Heart right ventricle (tissue), 16 donors: Measurements from ENCODE around the gene POC1B. TPM values are rescaled to one million over a fixed set of nuclear protein-coding genes. Genes with fewer than 3 reads are reported as not detected.

Experiments
- ATAC-seq, 8 donors: fragments of 200-7000 bp; cut with Tn5 transposase; one replicate each; pipeline ENCODE4 v1.9.1; 2020; ENCODE audit warnings: mild to moderate bottlenecking in 8 of 8, moderate library complexity in 8 of 8, moderate number of reproducible peaks in 1 of 8
- DNase-seq, 2 donors: peaks; one replicate each; pipeline ENCODE4 v3.0.0-alpha.2; 2020
- H3K27ac ChIP-seq, 10 donors: fragments of 200-600 bp; sonication (generic) in 2 of 10; one replicate each; pipeline versions ENCODE4 v1.5.0 to v1.8.0; 2020 to 2022; ENCODE audit warnings: mild to moderate bottlenecking in 3 of 10
- H3K27me3 ChIP-seq, 7 donors: fragments of 200-600 bp; one replicate each; pipeline ENCODE4 v1.8.0; 2021 to 2022; ENCODE audit warnings: mild to moderate bottlenecking in 2 of 7
- H3K36me3 ChIP-seq, 9 donors: fragments of 200-600 bp; sonication (generic) in 1 of 9; one replicate each; pipeline versions ENCODE4 v1.5.0 to v1.8.0; 2020 to 2022; ENCODE audit warnings: mild to moderate bottlenecking in 2 of 9
- H3K4me1 ChIP-seq, 9 donors: fragments of 200-600 bp; sonication (generic) in 1 of 9; one replicate each; pipeline versions ENCODE4 v1.5.0 to v1.8.0; 2020 to 2022; ENCODE audit warnings: mild to moderate bottlenecking in 4 of 9
- H3K4me3 ChIP-seq, 10 donors: fragments of 200-600 bp; sonication (generic) in 2 of 10; one replicate each; pipeline versions ENCODE4 v1.5.0 to v1.8.0; 2020 to 2022; ENCODE audit warnings: mild to moderate bottlenecking in 7 of 10, moderate library complexity in 2 of 10
- H3K9me3 ChIP-seq, 11 donors: fragments of 200-600 bp in 10 of 11; sonication (generic) in 2 of 11; one replicate each; pipeline versions ENCODE4 v1.5.0 to v1.8.0; 2013 to 2022; ENCODE audit warnings: mild to moderate bottlenecking in 2 of 11, control low read depth in 1 of 11, moderate library complexity in 1 of 11
- WGBS, 2 donors: extraction: QIAGEN DNeasy Blood & Tissue Kit; methylation state at CpG; one replicate each; pipeline ENCODE4 v1.1.7; 2013; ENCODE audit warnings: inconsistent platforms in 1 of 2; 5-methylcytosine and 5-hydroxymethylcytosine counted together
- intact Hi-C, 10 donors: fragments of 100-400 bp; cut with DNase I; formaldehyde crosslinking; loops; one replicate each; pipeline versions ENCODE4 v1.11.1 to v1.14.2; 2022
- polyA plus RNA-seq, 2 donors: library from polyadenylated mRNA; stranded (reverse); fragments of 200-250 nt; gene quantifications; one replicate each; pipeline ENCODE4 v1.2.3, GENCODE V29; 2013
- total RNA-seq, 10 donors: library from RNA; stranded (reverse); fragmentation: NEBNext Ultra II Directional in 3 of 10; extraction: Animal tissue kit (Norgen Biotek cat#: 25700) in 3 of 10; gene quantifications; one replicate each; pipeline versions ENCODE4 v1.2.1 to v1.2.4, GENCODE V29; 2021 to 2023
- TF ChIP-seq, protein P1 (sequence below), 9 donors: fragments of 200-600 bp; sonication (generic) in 2 of 9; IDR thresholded peaks; one replicate each; pipeline versions ENCODE4 v1.5.0 to v1.8.0; 2021 to 2022; ENCODE audit warnings: antibody characterized with exemption in 9 of 9, mild to moderate bottlenecking in 5 of 9, moderate library complexity in 1 of 9
- donor health status: Arrhythmogenic right ventricular cardiomyopathy.
- donor health status: ischemic (EF 13 %, LVEDD 7.1; RV severe dilation, severe dysfunction).
- donor health status: healthy with polysubstance abuse.
- donor health status: DM: no; HTN: yes; CAD: no.
- donor health status: DM: no; HTN: no; CAD: no.
- donor health status: ischemic (EF 25% LVEDD 6.9; RV normal size, moderate dysfunction).
- donor health status: ischemic (EF 25% LVEDD 5.7; RV mildly dilated, moderate dysfunction).
- donor health status: healthy.
- donor health status: DM: yes; HTN: yes; CAD: no.
- donor health status: Ischemic cardiomyopathy.
- donor health status: ischemic (EF 35%, LVEDD 5.7; RV mildly dilated, moderate dysfunction).
- donor health status: nonischemic (EF 11% LVEDD 7.7; RV severe dilation, severe dysfunction).
- donor health status: DM: yes; HTN: yes; CAD: no.
- donor health status: PGD.
- donor health status: ischemic (EF 29% LVEDD 5.4; RV normal size, mild dysfunction).
- donor health status: nonischemic (EF 23%, LVEDD 6.1; RV moderate dilation, normal function).

Gene POC1B
- total and polyA plus RNA-seq, 12 donors = 4.8 to 10.4 (median 8.0) TPM

DNA sequence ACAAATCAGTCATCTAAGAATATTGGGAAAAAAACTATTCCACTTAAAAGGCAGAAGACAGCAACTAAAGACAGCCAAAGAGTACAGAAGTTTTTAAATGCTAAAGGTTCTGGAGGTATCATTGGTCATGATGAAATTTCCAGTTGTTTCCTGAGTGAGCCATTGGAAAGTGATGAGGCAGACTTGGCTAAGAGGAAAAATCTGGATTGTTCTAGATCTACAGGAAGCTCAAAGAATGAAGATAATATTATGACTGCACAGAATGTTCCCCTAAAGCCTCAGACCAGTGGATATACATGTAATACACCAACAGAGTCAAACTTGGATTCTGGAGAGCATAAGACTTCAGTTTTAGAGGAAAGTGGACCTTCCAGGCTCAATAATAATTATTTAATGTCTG lies 24.1 kb downstream of the POC1B start:
- Histone ChIP-seq H3K27me3 (no peaks in the 10 kb centered on the region), H3K27ac (peak overlapping the region in 2 of 10 donors; percentile 4 to 10), H3K36me3 (peaks cover 0 to 7% (median 0%) of the 10 kb centered on the region in 9 donors), H3K4me1 (peaks cover 0 to 12% (median 0%) of the 10 kb centered on the region in 9 donors), H3K9me3 (no peaks in the 10 kb centered on the region), H3K4me3 (no peak overlapping the region)
- TF ChIP-seq, protein P1, sequence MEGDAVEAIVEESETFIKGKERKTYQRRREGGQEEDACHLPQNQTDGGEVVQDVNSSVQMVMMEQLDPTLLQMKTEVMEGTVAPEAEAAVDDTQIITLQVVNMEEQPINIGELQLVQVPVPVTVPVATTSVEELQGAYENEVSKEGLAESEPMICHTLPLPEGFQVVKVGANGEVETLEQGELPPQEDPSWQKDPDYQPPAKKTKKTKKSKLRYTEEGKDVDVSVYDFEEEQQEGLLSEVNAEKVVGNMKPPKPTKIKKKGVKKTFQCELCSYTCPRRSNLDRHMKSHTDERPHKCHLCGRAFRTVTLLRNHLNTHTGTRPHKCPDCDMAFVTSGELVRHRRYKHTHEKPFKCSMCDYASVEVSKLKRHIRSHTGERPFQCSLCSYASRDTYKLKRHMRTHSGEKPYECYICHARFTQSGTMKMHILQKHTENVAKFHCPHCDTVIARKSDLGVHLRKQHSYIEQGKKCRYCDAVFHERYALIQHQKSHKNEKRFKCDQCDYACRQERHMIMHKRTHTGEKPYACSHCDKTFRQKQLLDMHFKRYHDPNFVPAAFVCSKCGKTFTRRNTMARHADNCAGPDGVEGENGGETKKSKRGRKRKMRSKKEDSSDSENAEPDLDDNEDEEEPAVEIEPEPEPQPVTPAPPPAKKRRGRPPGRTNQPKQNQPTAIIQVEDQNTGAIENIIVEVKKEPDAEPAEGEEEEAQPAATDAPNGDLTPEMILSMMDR (IDR thresholded peaks at IDR 0.05) = no peak
- ATAC-seq = peak in 2 of 8 donors; percentile 29 to 69
- intact Hi-C loops = no loop called here
- DNase-seq = no peak

DNA sequence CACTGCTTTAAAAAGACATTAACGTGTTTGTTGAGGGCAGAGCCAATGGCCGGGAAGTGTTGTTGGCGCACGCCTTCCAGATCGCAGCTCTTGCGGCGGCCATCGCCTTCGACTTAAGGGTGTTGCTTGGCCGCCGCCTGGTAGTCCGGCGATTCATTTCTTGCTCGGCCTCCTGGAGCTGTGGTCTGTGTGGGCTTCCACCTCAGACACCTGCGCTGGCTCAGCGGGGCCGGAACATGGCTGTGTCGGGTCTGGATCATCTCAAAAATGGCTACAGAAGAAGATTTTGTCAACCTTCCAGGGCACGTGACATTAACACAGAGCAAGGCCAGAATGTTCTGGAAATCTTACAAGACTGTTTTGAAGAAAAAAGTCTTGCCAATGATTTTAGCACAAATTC lies 26.0 kb downstream of the POC1B start:
- TF ChIP-seq, protein P1 (IDR thresholded peaks at IDR 0.05) = no peak
- DNase-seq (no peak), ATAC-seq (peak in 1 of 8 donors; percentile 60)
- H3K27me3 ChIP-seq = no peaks in the 10 kb centered on the region
- H3K36me3 ChIP-seq = peaks cover 0 to 11% (median 0%) of the 10 kb centered on the region in 9 donors
- no peaks in the 10 kb centered on the region for H3K9me3 ChIP-seq
- H3K4me3 ChIP-seq = no peak overlapping the region
- 94 to 95% methylated on average over 19 of the region's 19 CpGs for WGBS, 2 donors
- H3K4me1 ChIP-seq = no peaks in the 10 kb centered on the region
- no peak overlapping the region for H3K27ac ChIP-seq
- intact Hi-C loops = no loop called here

DNA sequence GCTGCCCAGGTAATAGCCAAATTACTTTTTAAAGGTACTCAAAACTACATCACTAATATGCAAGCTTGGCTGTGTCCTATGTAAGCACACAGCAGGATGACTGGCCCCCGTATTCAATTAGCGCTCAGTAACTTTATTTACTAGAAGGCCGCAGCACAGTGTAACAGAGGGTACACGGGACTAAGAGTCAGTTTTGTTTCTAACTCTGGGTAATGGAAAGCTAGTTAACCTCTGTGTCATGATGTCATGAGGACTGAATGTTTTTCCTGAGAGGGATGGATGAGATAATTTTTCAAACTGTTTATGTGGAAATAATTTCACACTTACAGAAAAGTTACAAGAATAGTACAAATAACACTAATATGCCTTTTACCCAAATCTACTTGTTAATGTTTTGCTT lies 28.4 kb downstream of the POC1B start:
- TF ChIP-seq, protein P1 (IDR thresholded peaks at IDR 0.05) = no peak
- Histone ChIP-seq H3K27ac (no peak overlapping the region), H3K4me3 (no peak overlapping the region), H3K36me3 (peaks cover 0 to 16% (median 0%) of the 10 kb centered on the region in 9 donors), H3K9me3 (no peaks in the 10 kb centered on the region), H3K27me3 (no peaks in the 10 kb centered on the region), H3K4me1 (no peaks in the 10 kb centered on the region)
- DNase-seq = no peak
- intact Hi-C loops = no loop called here
- peak in 3 of 8 donors; percentile 59 to 75 (median 63) for ATAC-seq
- WGBS, 2 donors = 77 to 81% methylated on average over 4 of the region's 4 CpGs

DNA sequence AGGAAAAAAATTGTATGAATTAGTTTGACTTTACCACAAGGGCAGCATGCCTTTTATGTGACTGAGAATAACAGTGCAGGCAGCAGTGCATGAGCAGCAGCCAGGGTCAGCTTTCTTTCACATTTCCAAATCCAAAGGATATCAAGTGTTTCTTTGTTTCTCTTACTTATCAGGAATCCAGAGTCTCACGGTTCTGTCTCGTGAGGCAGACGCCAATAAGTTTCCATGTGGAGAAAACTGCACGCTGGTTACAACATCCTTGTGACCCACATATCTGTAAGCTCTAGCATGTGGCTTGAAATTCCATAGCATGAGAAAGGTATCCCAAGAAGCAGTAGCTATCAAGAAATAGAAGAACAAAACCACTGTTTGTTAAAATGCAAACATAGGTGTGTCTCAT lies 28.8 kb downstream of the POC1B start:
- TF ChIP-seq, protein P1 (IDR thresholded peaks at IDR 0.05) = no peak
- intact Hi-C loops = no loop called here
- no peak for DNase-seq
- Histone ChIP-seq H3K4me3 (no peak overlapping the region), H3K27ac (no peak overlapping the region), H3K9me3 (no peaks in the 10 kb centered on the region), H3K27me3 (no peaks in the 10 kb centered on the region), H3K36me3 (peaks cover 0 to 16% (median 0%) of the 10 kb centered on the region in 9 donors), H3K4me1 (no peaks in the 10 kb centered on the region)
- peak in 3 of 8 donors; percentile 41 to 71 (median 49) for ATAC-seq
- 61 to 63% methylated on average over 4 of the region's 4 CpGs for WGBS, 2 donors
